GM12874 (cell line): ENCODE data around the gene ABCG5.

Experiments used
- CTCF ChIP-seq: IDR thresholded peaks from 2 replicates; pipeline ENCODE4 v1.5.1; 2011; ENCODE audit warnings: low read depth, mild to moderate bottlenecking, control low read depth, low read length, moderate library complexity; ENCODE audit not compliant: insufficient read depth

The ABCG5 gene

GRCh38 chr2:43831543-43832294, 6.9 kb downstream of the ABCG5 start:
- no peak for TF ChIP-seq CTCF

- no peak for TF ChIP-seq CTCF
These were observed 12.1 kb downstream of the ABCG5 start for GRCh38 chr2:43826305-43827250.

GRCh38 chr2:43825841-43826240, 12.8 kb downstream of the ABCG5 start:
- no peak for TF ChIP-seq CTCF

- no peak for TF ChIP-seq CTCF
These were observed 13.6 kb downstream of the ABCG5 start for GRCh38 chr2:43824951-43825493.

- no peak for TF ChIP-seq CTCF
These were observed 14.1 kb downstream of the ABCG5 start for GRCh38 chr2:43824512-43824911.

- no peak for TF ChIP-seq CTCF
These were observed 14.9 kb downstream of the ABCG5 start for GRCh38 chr2:43823751-43824150.

- TF ChIP-seq CTCF, result no peak
These were observed 15.8 kb downstream of the ABCG5 start for GRCh38 chr2:43822839-43823238.
